Gastrocnemius medialis (tissue), 4 donors: ENCODE measurements around the gene ZMYM2.

Experiments used
- CTCF ChIP-seq, 5 experiments: fragments of 450-650 bp in 3 of 5; fragments of 200-600 bp in 2 of 5; sonication (generic) in 2 of 5; IDR thresholded peaks in 4 of 5; conservative IDR thresholded peaks in 1 of 5; 1 replicate in 4 of 5; 2 replicates in 1 of 5; pipeline ENCODE4 v1.5.1; 2016 to 2019; ENCODE audit warnings: antibody characterized with exemption in 5 of 5, mild to moderate bottlenecking in 3 of 5, moderate library complexity in 3 of 5
- POLR2A ChIP-seq, 2 donors: fragments of 450-650 bp; IDR thresholded peaks; one replicate each; pipeline ENCODE4 v1.6.1; 2017; ENCODE audit warnings: antibody characterized with exemption in 2 of 2, mild to moderate bottlenecking in 2 of 2, moderate library complexity in 2 of 2

GRCh38 chr13:20114066-20114610 lies 155.6 kb downstream of the ZMYM2 start:
- TF ChIP-seq CTCF (IDR thresholded peaks at IDR 0.05 in 4 of 5, conservative IDR thresholded peaks at IDR 0.05 in 1 of 5) (no peak), POLR2A (IDR thresholded peaks at IDR 0.05) (no peak)
